GM18507 (cell line): Measurements from ENCODE around the gene MMEL1.
"Not testable (repeated sequence)": the region's sequence is repeated elsewhere in the genome, so short reads cannot be mapped to it uniquely, and the experiment has no call there.

ENCODE experiments used
- DNase-seq: peaks from one replicate; pipeline ENCODE4 v3.0.0; 2011; ENCODE audit warnings: low read depth; ENCODE audit not compliant: insufficient read length; ENCODE audit errors: extremely low spot score
- FAIRE-seq: peaks from 2 replicates; lab custom pipeline; 2011; peaks lifted over from hg19 to GRCh38; lab: Jason Lieb, UNC

The MMEL1 gene

GRCh38 chr1:2550309-2550861 is 82.4 kb downstream of the MMEL1 start:
- peak; percentile 100 for FAIRE-seq
- DNase-seq, result not testable (repeated sequence)

GRCh38 chr1:2549367-2550029 is 83.3 kb downstream of the MMEL1 start:
- DNase-seq, FAIRE-seq: not testable (repeated sequence)

DNA sequence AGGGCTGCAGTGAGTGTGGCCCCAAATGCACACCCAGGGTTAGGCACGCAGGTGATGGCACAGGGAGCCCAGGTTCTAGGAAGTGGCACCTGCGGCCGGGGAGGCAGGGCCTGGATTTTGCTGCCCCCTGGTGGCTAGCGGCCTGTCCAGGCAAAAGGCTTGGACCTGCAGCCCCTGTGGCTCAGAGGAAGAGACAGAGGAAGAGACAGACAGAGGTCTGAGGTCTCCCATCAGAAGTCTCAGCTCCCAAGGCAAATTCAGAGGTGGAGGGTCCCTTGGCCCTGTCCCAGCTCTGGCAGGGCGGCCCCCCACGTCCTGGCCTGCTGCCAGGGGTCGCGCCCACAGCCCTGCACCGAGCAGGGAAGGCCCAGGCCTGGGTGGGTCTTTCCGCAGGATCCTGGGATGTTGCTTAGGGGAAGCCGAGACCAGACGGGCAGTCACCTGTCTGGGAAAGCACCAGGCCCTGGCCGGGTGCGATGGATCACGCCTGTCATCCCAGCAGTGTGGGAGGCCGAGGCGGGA is 84.7 kb downstream of the MMEL1 start:
- DNase-seq (no peak), FAIRE-seq (no peak)

DNA sequence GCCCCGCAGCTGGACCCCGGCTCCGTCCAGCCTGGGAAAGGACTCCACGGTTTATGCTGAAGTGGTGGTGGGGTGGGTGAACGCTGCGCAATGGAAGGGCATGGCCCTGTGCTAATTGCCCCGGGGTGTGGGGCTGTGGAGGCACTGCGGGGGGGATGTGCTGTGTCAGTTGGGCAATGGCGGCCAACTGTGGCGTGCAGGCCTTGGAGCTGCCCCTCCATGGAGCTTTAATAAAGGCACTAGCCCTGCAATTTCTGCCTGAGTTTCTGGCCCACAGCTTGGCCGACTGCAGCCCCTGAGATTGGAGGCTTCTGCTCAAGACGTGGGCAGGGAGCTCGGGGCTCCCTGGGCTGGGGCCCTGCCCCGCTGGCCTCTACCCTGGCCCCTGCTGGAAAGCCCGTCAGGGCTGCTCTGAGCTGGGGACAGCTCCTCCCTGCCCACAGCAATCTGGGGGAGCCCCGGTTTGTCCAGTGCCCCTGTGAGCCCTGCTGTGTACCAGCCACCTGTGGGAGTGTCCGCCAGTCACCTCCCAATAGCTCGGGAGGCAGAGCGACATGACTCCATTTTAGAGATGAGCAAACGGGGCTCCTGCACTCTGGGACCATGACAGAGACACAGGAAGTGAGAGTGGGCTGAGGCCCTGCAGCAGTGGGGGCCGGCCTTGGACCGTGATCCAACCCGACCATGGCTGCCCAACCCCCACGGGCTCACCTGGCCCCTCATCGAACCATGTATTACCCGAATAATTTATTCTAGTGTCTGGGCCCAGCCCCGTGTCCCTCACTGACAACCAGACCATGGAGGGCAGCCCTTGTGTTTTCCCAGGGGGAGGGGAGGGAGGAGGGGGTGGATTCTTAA is 85.4 kb downstream of the MMEL1 start:
- no peak for FAIRE-seq
- no peak for DNase-seq

GRCh38 chr1:2546515-2547209 is 86.2 kb downstream of the MMEL1 start:
- no peak for DNase-seq
- peak; percentile 92 for FAIRE-seq

DNA sequence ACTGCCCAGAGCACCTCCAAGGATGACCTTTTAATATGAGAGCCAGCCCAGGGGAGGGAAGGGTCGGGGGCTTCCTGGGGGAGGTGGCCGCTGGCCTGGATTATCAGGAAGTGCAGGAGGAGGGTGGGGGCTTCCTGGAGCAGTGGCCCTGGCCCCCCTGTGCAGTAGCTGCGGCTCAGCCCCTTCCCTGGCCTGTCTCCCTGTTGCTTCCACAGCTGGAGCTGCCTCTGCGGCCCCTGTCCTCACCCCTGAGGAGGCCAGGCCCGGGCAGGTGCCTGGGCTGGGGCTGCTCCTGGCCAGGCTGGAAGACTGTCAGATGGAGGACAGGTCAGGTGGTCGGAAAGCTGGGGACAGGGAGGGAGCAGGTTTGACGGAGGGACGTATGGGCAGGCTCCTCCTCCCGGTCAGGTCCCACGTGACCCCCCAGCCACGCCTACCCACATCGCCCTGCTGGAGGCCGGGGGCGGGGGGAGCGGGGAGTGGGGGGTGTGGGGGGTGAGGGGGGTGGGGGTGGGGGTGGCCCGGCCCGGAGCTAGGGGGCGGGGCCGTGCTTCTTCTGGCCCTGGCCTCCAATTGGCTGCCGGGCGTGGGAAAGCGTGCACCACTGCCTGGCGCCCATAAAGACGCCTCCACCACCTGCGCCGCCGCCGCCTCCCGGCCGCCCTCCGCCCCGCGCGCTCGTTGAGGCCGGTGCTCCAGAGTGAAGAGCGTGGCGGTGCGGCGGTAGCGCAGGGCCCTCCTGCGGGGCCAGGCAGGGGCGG is 86.9 kb downstream of the MMEL1 start:
- FAIRE-seq (peak; percentile 85), DNase-seq (peak; percentile 90)

- DNase-seq (no peak), FAIRE-seq (no peak)
Observed at GRCh38 chr1:2544875-2545640, 87.8 kb downstream of the MMEL1 start.

DNA sequence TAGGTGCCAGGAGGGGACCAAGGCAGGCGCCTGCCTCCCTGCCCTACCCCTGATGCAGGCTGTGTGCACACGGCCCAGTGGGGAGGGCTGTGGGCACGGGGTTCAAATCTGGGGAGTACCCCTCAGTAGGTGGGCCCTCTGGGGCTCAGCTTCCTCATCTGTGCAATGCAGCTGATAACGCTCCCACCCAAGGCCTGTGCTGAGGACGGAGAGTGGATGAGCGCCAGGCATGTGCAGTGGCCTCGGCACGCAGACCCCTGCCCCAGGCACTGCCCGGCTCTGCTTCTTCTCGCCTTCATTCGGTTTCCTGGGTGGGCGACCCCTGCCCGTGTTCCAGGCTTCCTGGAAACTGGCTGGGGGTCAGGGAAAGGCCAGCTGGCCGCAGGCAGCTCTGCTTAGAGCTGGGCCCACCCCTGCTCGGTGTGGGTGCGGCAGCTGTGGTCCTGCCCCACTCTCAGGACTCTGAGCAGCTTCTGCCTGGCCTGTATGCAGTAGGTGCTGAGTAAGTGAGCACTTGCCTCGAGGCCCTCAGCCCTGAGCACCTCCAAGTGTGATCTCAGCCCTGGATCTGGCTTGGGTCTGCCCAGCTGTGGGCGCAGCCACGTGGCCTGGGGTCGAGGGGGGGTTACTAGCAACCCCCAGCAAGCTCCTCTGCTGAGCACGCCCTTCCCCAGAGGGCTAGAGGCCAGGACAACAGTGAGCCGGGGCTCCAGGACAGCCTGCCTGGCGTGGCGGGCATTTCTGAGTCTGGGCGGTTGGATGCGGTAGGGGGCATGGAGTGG is 88.5 kb downstream of the MMEL1 start:
- DNase-seq (no peak), FAIRE-seq (no peak)

GRCh38 chr1:2543543-2544092 is 89.2 kb downstream of the MMEL1 start:
- no peak for DNase-seq
- FAIRE-seq, result no peak

GRCh38 chr1:2542246-2542915 is 90.4 kb downstream of the MMEL1 start:
- no peak for FAIRE-seq
- no peak for DNase-seq

DNA sequence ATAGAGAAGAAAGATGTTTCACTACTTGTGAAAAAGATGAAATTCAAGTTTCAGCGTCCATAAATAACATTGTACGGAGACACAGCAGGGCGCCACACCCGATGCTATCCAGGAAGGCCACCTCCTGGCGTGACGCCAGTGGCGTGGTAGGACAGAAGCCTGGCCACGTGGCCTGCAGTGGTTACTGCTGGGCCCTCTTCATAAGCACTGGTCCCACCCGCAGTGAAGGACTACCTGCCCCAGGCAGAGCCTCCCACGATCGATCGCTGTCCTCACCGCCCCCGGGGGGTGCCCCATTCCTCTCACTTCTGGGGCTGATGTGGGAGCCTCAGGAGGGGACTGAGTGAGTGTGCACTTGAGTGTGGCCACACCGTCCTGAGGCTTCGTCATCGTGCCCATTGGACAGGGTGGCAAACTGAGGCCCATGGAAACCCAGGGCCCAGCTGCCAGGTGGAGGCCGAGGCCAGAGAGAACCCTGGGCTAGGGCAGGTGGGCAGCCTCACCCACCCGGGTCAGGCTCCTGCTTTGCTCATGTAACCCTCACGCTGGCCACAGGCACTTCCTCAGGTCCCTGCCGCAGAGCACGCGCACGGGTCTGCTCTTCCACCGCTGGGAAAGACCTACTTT is 91.1 kb downstream of the MMEL1 start:
- no peak for DNase-seq
- FAIRE-seq, result no peak

DNA sequence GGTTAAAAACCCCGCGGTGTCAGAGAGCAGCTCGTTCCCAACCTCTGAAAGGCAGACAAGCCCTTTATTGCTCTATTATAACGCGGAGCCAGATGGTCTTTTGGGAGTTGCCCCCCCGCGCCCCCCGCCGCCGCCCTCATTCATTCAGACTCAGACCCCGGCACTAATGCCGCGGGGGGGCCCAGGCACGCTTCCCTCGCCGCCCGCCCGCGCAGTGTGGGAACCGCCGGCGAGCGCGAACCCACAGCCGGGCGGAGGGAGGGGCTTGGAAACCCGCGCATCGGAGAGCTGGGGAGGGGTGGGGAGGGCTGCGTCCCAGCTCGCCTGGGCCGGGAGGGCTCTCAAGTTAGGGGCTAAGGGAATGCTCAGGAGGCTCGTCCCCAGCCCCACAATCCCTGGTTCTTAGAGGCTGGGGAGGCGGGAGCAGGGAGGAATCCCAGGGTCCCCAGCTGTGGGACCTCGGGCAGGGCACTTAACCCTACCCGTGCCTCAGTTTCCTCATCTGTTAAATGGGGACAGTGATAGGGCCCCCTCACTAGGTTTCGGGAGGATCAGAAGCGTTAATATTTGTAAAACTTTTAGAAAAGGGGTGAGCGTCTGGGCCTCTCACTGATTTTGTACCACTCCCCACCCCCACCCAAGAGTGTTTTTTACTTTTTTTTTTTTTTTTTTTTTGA is 91.9 kb downstream of the MMEL1 start:
- no peak for DNase-seq

More for the DNA sequence above, 91.9 kb downstream of the MMEL1 start:
- FAIRE-seq, result no peak
